NCI-H524 treated with DMSO at 0.1 percent for 48 hours (cell line): ENCODE measurements around the gene NCOA7.
A peak's percentile ranks its signal among the peaks of the same experiment; 100 is the strongest.

ENCODE experiments used
- DNase-seq: peaks from one replicate; lab custom pipeline; 2025; lab: John Stamatoyannopoulos, UW

Gene NCOA7

DNA sequence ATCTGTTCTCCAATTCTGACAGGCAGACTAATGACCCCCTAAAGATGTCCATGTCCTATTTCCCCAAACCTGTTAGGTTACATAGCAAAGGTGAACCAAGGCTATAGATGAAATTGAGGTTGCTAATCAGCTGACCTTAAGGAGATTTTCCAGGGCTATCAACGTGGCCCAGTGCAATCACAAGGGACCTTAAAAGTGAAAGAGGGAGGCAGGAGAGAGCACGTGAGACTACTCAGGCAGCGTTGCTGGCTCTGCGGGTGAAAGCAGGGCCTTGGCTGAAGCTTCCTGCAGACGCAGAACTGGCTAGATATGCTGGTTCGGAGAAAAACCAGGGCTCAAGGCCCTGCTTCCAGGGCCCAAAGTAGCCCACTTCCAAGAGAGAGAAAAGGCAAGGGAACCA lies 78.7 kb downstream of the NCOA7 start:
- no peak for DNase-seq

DNA sequence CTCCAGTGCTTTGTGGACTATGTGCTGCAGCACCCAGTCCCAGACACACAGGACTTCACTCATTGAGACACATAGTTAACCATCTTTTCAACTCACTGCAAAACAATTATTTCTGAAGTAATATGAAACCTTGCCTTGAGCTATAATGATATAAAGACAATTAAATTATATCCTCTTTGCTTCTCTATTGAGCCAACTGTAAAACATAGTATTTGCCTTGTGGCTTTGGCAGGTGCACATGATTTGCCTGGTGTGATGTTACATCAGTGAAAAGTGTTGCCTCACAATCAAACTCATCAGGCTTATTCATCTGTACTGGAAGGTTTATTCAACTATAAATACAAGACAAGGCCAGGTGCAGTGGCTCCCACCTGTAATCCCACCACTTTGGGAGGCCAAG lies 80.6 kb downstream of the NCOA7 start:
- no peak for DNase-seq

DNA sequence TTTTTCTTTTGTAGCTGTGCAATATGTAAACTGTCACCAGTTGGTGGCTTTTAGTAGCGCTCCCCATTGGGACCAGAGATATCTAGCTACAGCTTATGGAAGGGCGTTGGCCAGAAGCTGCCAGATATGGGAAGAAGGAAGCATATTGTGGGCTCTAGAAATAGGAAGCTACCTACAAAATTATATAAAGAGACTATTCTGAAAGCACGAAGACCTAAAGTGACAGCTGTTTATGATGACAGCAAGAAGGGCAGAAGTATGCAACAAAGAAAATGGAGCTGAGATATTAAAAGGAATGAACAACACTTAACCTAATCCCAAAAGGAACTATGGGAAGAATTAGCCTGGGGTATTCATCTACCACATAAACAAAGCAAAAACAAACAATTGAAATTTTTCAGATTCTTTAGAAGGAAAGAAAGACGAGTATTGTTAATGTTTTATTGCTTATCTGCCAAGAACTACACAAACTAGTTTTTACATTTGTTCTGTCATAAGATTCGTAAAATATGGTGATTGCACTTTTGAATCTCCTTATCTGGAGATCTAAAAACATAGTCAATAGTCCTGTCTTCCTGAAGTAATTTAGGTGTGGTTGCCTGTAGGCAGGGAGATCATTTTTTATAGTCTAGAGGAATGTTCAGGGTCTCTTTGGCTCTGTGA lies 81.6 kb downstream of the NCOA7 start:
- no peak for DNase-seq

DNA sequence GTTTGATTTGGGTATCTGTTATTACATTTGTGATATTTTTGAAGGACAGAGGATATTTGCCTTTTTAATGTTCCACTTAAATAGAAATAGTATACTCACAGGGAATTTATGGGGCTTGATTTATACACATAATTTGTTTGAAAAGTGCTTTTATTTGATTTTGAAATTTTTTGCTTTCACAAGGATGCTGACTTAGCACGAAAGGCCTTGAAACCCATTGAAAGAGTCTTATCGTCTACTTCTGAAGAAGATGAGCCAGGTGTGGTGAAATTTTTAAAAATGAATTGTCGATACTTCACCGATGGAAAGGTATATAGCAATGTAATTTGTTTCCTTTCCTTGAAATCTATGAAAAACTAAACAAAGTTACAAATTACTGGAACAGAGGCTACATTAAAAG lies 91.5 kb downstream of the NCOA7 start:
- no peak for DNase-seq

DNA sequence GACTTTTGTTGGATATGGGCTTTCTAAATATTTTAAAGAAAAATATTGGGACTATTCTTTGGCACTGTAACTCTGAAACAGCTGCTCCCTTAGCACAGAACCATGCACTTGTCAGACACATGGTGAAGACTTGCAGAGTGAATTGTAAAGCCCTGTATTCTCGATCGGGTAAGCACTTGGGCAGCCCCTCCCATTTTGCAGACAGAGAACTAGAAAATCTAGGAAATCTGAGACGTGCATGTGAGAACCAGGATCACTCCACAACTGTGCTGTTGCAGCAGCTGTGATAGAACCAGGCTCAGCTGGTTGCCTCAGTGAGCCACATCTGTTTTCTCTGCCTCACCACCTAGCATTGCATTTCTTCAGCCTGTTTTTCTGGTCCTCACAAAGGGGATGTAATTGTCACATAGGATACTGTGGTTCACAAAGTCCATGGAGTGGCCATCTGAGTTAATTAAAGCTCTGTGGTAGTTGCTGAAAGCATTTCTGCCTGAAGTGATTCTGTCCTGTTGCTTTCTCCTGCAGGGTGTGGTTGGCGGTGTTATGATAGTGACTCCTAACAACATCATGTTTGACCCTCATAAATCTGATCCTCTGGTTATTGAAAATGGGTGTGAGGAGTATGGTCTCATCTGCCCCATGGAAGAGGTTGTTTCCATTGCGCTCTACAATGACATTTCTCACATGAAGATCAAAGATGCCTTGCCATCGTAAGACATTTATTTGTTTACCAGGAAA lies 94.0 kb downstream of the NCOA7 start:
- DNase-seq: no peak

DNA sequence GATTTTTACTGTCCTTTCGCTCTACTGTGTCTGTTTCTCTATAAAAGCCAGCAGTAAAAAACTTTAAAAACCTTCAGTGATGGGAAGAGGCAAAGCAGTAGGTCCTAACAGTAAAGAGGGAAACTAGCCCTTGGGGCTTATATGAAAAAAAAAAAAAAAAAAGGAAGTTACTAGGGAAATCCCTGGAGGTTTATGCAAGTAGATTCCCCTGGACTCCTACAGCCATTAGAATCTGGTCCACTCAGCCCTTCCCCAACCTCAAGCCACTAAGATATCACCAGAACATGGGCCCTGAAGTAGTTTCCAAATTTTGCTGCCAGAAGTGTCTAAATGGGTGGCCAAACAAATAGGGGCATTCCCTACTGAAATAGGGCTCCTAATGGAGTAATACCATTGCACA lies 95.3 kb downstream of the NCOA7 start:
- DNase-seq: no peak

DNA sequence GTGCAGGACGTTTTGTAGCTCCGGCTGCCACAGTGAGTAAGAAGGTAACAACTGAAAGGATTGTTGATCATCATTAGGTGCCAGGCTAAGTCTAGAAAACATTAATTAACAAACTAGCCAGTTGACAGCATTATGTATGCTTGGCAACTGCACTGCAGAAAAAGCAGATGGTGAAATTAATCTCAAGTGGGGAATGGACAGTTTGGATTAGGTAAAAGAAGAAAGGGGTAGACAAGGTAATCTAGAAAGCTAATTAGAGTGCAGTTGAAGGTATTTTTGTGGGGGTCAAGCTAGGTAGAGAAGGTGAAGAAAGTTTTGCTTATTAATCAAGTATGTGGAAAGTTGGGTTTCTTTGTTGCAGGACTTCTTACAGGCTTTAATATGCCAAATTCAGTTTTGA lies 96.2 kb downstream of the NCOA7 start:
- peak; percentile 94 for DNase-seq

DNA sequence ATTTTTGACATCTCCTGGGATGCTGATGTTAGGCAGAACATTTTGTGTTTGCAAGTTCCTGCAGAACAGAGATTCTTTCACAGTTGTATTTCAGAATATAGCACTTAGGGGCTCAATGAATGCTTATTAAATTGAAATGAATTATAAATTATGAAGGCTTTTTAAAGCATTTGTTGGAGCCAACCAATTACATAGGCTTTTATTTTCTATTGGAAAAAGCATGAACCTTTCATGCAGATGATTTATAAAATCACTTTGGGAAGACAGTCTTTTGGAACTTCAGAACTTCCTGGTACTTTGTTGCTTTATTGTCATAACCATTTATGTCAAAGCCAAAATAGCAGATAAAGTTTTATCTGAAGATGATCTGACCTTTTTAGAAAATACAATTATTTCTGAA lies 96.6 kb downstream of the NCOA7 start:
- no peak for DNase-seq

DNA sequence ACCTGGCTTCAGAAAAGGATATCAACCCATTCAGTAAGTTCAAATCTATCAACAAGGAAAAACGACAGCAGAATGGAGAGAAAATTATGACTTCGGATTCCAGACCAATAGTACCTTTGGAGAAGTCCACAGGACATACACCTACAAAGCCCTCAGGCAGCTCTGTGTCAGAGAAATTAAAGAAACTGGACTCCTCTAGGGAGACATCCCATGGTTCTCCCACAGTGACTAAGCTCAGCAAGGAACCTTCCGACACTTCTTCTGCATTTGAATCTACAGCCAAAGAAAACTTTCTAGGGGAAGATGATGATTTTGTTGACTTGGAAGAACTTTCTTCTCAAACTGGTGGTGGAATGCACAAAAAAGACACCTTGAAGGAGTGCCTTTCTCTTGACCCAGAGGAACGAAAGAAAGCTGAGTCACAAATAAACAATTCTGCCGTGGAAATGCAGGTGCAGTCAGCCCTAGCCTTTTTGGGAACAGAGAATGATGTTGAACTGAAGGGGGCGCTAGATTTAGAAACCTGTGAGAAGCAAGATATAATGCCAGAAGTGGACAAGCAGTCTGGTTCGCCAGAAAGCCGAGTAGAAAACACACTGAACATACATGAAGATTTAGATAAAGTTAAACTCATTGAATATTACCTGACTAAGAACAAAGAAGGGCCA lies 98.4 kb downstream of the NCOA7 start:
- no peak for DNase-seq

DNA sequence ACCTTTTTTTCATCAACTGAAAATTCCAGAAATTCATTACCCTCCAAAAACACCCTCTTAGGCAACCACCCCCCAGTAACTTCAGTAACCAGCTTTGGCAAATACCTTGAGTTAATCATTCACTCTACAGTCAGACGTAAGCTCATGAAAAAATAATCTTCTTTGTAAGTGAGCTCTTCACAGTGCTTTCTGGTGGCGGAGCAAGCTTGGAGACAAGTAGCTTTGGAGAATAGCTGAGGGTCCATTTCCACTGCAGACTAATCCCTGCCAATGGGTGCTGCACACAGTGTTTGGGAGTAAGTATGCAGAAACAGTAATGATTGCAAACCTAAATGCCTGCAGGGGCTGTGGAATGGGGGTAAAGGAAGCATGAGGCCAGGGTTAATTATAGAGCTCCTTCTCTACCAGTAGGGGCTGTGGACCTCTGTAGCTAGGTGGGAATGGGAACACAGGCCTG lies 109.0 kb downstream of the NCOA7 start:
- DNase-seq: peak; percentile 82

DNA sequence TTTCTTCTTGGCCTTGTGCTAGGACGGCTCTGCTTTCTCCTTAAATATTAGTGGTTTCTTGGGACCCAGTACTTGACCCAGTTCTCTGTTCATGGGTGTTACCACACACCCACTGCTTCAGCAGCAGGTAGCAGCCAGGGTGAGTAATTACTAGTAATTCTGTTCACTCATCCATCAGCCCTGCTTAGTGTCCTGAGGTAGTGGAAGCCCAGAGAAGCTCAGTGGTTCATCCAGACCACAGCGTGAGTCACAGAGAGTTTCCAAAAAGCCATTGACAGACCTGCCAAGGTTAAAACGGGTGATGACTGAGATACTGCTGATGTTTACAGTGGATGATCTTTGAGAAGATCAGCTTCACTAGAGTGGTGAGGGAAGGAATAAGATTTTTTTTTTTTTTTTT lies 114.1 kb downstream of the NCOA7 start:
- no peak for DNase-seq

DNA sequence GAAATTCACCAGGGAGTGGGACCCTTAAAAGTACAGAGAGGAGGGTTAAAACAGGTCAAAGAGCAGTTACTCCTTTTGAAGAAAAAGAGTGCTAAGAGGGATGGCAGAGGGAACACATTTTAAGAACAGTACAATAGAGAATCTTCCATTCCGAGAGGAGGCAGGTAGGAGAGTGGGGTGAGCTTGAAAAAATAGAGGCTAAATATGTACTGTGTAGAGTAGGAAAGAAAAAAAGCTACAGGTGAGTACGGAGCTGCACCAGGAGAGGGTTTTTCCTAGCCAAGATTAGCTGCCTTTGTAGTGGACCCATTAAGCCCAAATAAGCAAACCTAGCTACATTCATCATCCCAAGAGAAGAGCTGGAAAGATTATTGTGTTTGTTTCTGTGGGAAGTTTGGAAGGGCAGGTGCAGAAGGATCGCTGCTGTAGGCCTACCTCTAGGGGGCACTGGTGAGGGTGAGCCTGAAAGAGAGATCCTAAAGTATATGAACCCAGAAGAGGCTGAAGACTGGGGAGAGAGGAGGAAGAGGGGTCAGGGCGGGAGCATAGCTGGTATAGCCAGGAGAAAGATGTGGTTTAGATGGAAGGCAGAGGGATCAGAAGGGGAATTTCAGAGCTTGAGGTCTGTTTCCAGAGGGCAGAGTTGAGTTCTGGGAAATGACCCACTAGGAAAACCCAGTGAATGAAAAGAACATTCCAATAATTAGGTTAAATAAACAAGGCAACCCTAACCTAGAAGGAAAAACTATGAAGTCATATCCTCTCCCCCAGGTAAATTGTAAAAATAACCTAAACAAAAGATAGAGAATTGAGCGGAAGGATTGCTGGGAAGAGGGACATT lies 115.6 kb downstream of the NCOA7 start:
- DNase-seq: no peak

DNA sequence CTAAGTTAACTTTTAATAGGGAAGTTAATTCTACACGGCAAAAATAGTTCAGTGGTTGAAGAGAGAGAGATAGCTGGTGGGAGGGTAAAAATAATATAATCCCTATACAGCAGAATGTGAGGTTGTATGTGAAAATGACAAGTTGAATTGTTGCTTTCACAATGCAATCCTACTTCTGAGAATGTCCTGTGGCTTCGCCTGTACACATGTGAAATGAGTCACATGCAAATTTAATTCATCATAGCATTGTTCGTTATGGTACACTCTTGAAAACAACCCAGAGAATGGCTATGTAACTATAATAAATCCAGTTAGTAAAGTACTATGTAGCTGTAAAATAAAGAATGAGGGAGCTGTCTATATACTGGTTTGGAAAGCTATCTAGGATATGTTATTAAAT lies 119.8 kb downstream of the NCOA7 start:
- DNase-seq: no peak

DNA sequence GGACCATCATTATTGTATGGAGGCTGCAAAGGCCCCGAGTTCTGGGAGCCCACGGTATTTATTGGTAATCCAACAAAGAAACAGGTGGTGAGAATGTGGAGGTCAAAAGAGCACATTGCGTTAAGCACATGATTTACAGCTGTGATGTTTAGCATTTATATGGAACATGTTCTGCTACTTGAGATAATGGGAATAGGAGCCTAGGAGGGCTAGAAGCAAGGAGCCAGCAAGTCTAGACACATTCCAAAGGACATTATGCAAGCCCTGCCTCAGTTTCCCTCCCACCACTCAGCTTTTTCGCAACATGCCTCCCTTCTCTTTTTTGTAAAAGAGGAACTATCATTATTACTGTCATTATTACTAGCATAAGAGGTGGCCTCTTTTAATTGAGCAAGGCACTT lies 120.3 kb downstream of the NCOA7 start:
- DNase-seq: peak; percentile 49

DNA sequence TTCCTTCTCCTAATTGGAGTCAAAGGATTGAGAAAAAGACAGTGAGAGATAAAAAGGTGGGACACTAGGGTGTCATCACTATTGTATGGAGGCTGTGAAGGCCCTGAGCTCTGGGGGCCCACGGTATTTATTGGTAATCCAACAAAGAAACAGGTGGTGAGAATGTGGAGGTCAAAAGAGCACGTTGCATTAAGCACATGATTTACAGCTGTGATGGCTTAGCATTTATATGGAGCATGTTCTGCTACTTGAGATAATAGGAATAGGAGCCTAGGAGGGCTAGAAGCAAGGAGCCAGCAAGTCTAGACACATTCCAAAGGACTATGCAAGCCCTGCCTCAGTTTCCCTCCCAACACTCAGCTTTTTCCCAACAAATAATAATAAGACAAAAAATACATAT lies 121.7 kb downstream of the NCOA7 start:
- peak; percentile 26 for DNase-seq

DNA sequence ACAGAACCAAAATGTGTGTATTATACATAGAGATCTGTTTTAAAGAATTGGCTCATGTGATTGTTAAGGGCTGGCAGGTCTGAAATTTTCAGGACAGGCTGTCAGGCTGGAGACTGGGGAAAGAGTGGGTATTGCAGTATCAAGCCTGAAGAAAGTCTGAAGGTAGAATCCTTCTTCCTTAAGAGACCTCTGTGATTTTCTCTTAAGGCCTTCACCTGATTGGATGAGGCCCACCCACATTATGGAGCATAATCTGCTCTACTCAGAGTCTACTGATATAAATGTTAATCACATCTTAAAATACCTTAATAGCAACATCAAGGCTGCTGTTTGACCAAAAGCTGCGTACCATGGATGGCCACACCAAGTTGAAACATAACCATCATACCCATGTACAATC lies 122.4 kb downstream of the NCOA7 start:
- DNase-seq: no peak

DNA sequence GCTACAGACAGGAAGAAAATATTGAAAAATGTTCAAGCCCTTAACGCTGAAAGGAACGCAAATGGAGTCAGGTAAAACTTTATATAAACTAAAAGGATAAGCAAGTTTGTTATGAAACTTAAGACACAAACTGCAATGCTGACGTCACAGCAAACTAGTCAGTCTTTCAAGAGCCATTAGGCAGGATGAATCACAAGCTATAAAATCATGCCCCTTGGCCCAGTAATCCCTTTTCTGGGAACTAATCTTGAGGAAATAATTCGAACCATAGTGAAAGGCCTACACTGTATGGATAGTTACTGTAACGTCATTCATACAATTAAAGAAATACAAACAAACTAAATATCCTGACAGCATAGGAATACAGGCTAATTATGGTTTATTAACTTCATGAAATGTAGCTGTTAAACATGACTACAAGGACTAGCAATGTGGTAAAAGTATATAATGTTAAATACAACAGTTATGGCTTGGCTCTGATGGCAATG lies 123.1 kb downstream of the NCOA7 start:
- DNase-seq: no peak

DNA sequence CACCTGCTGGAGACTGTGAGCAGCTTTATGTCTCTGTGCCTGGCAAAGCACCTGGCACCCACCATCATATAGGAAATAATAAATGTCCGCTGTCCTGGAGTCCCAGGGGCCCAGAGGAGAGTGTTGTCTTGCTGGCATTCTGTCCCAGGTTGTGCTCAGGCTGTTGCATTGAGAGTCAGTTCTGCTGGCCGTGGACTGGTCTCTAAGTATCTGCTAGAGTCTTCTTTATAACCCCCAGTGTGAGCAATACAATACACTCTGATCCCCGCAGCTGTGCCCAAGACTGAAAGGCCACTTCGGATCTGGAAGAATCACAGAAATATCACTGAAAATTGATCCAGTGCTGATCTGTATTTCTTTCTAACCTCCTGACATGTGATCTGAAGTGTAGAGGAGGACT lies 127.5 kb downstream of the NCOA7 start:
- no peak for DNase-seq

DNA sequence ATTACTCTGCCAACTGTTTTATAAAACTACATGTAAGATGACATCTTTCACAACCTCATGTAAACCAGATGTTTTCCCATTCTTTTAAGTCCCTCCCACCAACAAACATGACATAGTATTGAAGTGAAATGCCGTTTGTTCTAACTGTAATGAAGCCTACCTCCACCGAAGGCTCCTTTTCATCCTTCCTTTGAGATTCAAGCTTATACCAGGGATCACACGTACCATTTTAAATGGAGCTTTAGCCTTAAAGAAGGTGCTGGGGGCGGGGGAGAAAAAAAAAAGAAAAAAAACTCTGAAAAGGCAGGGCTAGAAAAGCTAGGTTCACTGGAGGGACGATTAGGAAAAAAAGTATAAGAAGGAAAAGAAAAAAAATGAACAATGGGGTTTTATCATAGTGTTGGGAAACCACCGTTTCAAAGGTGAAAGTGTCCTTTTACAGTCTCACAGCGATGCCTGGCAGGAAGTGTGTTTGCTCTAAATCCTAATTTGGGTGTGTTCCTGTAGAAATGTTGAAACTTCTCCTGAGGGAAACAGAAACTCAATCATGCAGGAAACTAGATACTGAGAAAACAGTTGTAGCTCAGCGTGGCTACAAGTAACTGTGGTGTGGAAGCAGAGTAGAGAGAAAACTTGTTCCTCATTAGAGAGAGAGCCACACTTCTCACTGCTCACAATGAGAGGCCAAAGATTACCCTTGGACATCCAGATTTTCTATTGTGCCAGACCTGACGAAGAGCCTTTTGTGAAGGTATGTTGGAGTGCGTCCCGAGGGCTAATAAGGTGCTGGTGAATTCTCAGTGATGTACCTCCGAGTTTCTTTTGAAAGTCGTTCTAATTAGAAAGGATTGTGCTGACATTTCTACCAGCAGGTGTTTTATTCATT lies 128.2 kb downstream of the NCOA7 start:
- DNase-seq: no peak

DNA sequence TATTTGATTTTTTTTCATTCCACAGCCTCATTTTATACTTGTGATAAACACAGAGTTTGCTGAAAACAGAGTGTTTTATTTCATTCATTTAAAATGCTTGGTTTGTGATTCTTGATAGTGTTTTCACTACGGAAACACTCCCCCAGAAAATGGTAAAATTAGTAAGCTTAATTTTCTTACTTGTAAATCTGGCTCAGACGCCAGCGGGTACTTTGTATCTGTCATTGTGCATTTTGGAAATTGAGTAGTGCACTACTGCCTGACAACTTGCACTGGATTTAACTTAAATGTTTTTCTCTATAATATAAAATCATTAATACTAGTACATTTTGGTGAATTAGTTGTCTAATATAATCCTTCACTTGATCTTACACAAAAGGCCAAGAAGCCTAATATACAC lies 128.9 kb downstream of the NCOA7 start:
- DNase-seq: no peak

DNA sequence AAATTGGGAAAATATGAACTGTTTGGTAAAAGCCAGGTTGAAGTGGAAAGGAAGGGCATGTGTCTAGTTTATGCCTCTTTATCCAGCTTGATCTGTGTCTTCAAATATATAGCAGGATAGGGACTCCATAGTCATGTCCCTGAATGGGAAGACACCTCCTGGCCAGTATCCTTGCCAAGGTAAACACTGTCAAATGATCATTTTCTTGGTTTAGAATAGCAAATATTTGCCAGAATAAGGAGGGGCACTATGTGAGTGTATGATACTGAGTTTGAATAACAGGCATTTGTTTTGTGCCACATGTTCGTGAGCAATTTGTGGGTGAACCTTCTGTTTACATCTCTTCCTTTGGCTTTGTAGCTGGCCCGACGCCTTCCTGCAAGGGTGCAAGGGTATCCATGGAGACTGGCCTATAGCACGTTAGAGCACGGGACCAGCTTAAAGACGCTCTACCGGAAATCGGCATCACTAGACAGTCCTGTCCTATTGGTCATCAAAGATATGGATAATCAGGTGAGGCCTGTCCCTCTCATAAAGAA lies 131.6 kb downstream of the NCOA7 start:
- no peak for DNase-seq
